HG02642 (cell line): ENCODE measurements around the gene ZNF70.

ENCODE experiments used
- ATAC-seq: cut with Tn5 transposase; IDR thresholded peaks from one replicate; pipeline ENCODE4 v1.9.1; 2021; ENCODE audit warnings: mild to moderate bottlenecking; ENCODE audit not compliant: unreplicated experiment, poor library complexity

ZNF70 gene

DNA sequence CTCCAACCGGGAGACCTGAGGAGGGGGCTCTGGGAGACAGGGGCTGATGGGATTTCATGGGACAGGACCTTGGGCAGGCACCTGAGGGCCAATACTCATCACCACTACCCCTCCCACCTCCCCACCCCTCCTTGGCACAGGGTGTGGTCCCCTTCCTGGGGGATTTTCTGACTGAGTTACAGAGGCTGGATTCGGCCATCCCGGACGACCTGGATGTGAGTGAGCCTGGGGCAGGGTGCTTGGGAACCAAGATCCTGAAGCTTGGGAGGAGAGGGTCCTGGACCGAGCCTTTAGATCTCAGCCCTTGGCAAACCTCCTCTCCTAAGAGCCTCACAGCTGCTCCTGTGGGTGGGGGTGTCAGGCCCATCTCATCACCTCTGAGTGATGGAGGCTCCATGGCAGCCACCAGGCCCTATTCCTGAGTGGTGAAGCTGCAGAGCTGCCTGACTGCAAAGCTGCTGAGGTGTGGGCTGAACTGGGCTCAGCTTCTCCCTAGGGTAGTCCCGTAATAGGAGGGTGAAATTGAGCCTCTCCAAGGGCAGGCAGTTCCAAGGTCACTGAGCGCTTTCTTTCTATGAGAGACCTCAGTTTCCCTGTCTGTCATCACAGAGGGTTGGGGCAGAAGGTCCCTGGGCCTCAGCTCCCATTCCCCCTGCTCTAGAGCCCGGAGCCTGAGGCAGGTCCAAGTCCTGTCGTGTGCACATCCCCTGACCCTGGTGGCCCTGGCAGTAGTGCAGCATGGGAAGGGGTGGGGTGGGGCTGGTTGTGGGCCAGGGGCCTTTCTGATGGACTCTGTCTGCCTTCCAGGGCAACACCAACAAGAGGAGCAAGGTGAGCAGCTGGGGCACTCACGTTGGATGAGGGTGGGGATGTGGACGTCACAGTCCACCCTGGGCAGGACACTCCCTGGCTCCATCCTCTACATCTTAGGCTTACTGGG is 53.6 kb downstream of the ZNF70 start:
- ATAC-seq, result no peak

DNA sequence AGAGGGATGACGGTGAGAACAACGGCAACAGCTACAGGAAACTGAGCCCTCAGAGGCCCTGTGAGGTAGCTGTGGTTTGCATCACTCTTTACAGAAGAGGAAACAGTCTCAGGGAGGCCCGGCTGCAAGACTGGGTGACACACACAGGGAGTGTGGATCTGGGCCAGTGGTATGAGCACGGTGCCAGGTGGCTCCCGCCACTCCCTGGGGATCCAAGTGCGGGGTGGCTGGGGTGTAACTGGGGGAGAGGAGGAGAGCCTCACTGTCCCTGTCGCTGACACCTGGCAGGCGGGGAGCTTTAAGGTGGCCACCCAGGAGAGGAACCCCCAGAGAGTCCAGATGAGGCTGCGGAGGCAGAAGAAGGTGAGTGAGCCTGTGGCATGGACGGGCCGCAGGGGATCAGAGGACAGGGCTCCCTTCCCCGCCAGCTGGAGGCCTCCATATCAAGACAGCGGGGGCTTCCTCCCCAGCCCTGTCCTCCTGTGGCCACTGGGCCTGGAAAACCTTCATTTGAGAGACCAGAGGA is 54.5 kb downstream of the ZNF70 start:
- ATAC-seq, result peak; percentile 72

DNA sequence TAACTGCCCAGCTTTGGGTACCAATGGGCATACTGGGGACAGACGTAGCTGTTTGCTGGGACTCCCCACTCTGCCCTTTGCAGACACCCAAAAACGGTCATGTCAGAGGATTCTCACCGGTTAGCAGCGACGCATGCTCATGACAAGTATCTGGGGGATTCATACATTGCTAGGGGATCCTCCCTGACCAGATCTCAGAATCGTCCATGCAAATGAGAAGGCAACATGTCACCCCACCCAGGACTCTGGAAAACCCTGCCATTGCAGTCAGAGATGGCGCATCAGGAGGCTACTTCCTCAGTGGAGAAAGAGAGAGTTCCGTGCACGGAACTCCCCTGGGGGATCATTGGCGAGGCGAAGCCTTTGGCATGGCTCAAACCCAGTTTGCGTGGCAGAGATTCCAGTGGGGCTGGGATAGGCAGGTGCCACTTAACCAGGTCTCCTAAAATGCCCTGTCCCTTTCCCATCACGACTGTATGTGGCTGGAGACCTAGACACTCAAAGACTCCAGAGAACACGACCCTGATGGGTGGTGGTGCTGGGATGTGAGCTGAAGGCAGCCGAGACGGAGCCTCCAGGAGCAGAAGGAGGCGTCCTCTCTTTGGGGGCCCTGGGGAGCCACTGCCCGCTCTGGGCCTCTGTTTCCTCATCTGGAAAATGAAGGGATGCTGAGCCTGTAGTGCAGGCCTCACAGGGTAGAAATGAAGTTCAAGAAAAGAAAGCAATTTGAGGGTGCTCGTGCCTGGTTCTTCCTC is 55.2 kb downstream of the ZNF70 start:
- ATAC-seq, result no peak

DNA sequence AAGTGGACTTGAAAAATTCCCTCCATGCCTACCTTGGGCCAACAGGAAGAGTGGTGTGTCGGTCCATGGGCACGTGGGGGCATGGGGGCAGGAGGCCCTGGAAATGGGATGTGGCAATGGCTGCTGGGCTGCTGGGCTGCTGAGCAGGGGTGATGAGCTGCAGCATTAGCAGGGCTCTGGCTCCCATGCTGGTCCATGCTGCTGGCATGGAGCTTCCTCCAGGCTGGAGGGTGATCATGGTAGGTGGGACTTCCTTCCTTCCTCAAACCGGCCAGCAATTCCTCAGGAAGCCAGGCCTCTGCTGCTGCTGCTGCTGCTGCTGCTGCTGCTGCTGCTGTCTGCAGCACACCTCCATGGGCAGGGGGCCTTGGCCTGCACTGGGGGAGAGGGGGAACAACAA is 55.8 kb downstream of the ZNF70 start:
- ATAC-seq, result no peak

DNA sequence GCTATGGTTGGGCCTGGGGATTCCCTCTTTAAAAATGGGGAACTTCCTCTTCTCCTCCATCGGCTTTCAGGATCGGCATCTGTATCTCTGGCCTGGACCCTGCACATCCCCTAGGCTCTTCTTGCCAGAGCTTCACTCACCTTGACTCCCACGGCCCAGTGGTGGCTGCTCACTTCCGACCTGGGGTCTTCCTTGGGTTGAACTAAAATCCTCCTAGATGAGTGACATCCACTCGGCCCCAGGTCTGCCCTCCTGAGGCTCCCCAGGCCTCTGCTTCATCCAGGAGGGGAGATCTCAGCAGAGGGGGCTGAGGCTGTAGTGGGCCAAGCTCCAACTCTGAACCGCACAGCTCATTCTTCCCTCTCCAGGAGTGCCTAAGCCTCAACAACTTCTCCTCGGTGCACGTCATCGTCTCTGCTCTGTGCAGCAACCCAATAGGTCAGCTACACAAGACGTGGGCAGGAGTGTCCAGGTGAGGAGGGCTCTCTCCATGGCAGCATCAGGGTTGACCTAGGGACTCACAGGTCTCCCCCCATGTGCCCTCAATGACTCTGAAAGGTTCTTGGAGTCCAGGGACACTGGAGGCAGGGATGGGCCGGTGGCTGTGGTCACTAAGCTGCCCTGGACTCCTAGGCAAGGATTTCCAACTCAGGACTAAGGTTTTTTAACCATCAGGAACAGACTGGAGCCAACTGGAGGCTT is 56.8 kb downstream of the ZNF70 start:
- ATAC-seq, result no peak

DNA sequence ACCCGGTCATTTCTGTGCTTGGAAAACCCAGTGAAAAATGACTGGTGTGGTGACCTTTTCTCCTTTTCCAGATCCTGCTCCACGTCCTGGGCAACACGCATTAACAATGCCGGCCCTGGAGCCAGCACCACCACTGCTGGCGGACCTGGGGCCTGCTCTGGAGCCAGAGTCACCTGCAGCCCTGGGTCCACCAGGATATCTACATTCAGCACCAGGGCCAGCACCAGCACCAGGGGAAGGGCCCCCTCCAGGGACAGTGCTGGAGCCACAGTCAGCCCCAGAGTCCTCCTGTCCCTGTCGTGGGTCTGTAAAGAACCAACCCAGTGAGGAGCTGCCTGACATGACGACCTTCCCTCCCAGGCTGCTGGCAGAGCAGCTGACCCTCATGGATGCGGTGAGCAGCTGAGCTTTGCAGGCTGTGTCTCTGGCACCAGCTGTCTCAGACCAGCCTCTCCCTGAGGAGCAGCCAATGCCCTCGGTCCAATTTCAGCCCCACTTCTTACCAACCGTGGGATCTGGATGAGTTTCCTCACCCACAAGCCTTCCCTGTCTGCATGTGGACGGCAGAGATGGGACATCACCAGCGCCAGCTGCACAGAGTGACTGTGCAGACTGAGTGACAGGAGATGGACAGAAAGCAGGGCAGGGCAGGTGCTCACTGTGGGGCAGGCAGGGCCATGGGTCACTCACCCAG is 58.2 kb downstream of the ZNF70 start:
- ATAC-seq, result no peak

DNA sequence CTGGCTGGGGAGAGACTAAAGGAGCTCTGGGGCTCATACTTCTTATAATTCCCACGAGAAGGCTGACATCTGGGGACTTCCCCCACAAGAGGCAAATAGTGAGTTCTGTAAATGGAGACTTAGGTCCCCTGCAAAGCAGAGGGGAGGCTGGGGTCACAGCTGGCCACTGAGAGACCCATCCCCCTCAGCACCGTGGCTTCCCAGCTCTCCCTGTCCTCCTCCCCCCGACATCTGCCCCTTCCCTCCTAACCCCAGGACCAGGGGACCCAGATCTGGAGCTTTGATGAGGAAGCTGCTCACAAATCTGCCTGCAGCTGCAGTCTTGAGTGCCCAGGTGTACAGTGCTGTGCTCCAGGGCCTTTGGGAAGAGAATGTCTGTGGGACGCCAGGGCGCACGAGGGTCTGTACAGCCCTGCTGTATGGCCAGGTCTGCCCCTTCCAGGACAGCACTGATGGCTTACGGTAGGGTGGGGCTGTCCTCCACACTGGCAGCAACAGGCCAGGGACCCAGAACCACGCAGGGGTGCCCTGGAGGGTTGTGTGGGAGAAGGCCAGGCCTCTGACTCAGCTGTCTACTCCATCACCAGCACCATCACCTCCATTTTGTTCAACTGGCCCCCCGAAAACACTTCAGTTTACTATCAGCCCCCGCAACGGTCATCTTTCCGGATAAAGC is 59.0 kb downstream of the ZNF70 start:
- no peak for ATAC-seq

DNA sequence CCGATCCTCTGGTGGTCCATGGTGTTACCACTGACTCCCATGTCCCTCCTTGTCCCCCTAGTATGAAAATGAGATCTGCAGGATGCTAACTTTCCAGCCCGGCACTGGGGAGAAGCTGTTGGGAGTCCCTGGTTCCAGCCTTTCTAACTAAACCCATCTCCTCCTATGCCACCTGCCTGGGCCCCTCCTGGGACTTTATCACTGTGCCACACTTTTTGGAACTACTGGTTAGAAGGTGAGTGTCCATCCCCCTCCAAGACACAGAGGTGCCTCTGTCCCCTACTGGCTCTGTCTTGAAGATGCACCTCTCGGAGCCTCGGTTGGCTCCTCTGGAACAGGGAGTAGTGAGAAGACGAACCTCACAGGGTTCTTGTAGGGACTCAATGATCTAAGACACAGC is 60.2 kb downstream of the ZNF70 start, which contains the start of gene RGL4:
TSS of gene RGL4 (plus strand) at position 301 of the 400 bp plus-strand sequence. CDS start 1,018 bp downstream, outside the sequence.
- ATAC-seq, result no peak

DNA sequence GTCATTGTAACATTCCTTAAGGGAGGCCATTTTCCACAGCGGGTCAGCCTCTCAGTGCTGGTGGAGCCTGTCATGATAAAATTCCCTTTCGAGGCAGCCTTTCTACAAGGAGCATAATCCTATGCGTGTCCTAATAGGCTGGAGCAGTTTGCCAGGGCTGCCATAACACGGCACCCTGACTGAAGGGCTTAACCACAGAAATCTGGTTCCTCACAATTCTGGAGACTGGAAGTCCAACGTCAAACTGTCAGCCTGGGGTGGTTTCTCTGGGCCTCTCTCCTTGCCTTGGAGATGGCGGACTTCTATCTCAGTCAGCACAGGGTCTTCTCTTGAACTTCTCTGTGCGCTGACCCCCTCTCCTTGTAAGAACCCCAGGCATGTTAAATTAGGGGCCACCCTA is 61.5 kb downstream of the ZNF70 start:
- ATAC-seq, result no peak
